Lower lobe of right lung (tissue), 2 donors: ENCODE measurements around the gene SWT1. TPM values are rescaled to one million over a fixed set of nuclear protein-coding genes. Genes with fewer than 3 reads are reported as not detected.

ENCODE experiments used
- ATAC-seq, 2 donors: fragments of 200-7000 bp; cut with Tn5 transposase; one replicate each; pipeline ENCODE4 v1.9.1; 2020 to 2022; ENCODE audit warnings: mild to moderate bottlenecking in 2 of 2, moderate library complexity in 2 of 2
- DNase-seq: peaks from one replicate; pipeline ENCODE4 v3.0.0-alpha.2; 2020
- H3K27ac ChIP-seq: fragments of 200-600 bp; one replicate; pipeline ENCODE4 v1.8.0; 2022
- H3K27me3 ChIP-seq: fragments of 200-600 bp; one replicate; pipeline ENCODE4 v1.8.0; 2022; ENCODE audit warnings: low read depth
- H3K36me3 ChIP-seq: fragments of 200-600 bp; one replicate; pipeline ENCODE4 v1.8.0; 2022; ENCODE audit warnings: mild to moderate bottlenecking
- H3K4me1 ChIP-seq: fragments of 200-600 bp; one replicate; pipeline ENCODE4 v1.8.0; 2022
- H3K4me3 ChIP-seq: fragments of 200-600 bp; one replicate; pipeline ENCODE4 v1.8.0; 2022; ENCODE audit warnings: mild to moderate bottlenecking
- H3K9me3 ChIP-seq: fragments of 200-600 bp; one replicate; pipeline ENCODE4 v1.8.0; 2022
- CTCF ChIP-seq: fragments of 200-600 bp; IDR thresholded peaks from one replicate; pipeline ENCODE4 v1.8.0; 2022; ENCODE audit warnings: antibody characterized with exemption, mild to moderate bottlenecking
- intact Hi-C: fragments of 100-400 bp; cut with DNase I; formaldehyde crosslinking; loops from one replicate; pipeline ENCODE4 v1.11.0; 2022
- total RNA-seq: library from RNA; stranded (reverse); fragmentation: NEBNext Ultra II Directional; extraction: Animal tissue kit (Norgen Biotek cat#: 25700); gene quantifications from one replicate; pipeline ENCODE4 v1.2.1, GENCODE V29; 2021
- donor health status: DM: no; HTN: yes; CAD: no; lungs with severe emphysema.

The SWT1 gene
- total RNA-seq, 1 donor from 2014 or later, result 7.4 TPM

- intact Hi-C loops, result no loop called here
Observed at GRCh38 chr1:185151215-185151614, 5.8 kb upstream of the SWT1 start.

GRCh38 chr1:185152187-185152767, 4.7 kb upstream of the SWT1 start:
- TF ChIP-seq CTCF, result no peak
- H3K9me3 ChIP-seq, result no peaks in the 10 kb centered on the region
- no peak overlapping the region for H3K27ac ChIP-seq
- no peak overlapping the region for H3K4me3 ChIP-seq
- intact Hi-C loops, result no loop called here
- peaks cover 37% of the 10 kb centered on the region for H3K36me3 ChIP-seq
- peaks cover 33% of the 10 kb centered on the region for H3K4me1 ChIP-seq
- ATAC-seq (no peak), DNase-seq (no peak)
- no peaks in the 10 kb centered on the region for H3K27me3 ChIP-seq

More at GRCh38 chr1:185151215-185151614, 5.8 kb upstream of the SWT1 start:
- no peaks in the 10 kb centered on the region for H3K9me3 ChIP-seq
- no peak for ATAC-seq
- no peak for DNase-seq
- no peak overlapping the region for H3K4me3 ChIP-seq
- H3K4me1 ChIP-seq, result peaks cover 33% of the 10 kb centered on the region
- no peaks in the 10 kb centered on the region for H3K27me3 ChIP-seq
- H3K27ac ChIP-seq, result no peak overlapping the region
- H3K36me3 ChIP-seq, result peaks cover 48% of the 10 kb centered on the region
- TF ChIP-seq CTCF, result no peak

- peak overlapping the region; percentile 99 for H3K27ac ChIP-seq
- intact Hi-C loops, result no loop called here
Observed at GRCh38 chr1:185154912-185155513, 2.0 kb upstream of the SWT1 start.

GRCh38 chr1:185155600-185156287, 1.2 kb upstream of the SWT1 start:
- peaks cover 44% of the 10 kb centered on the region for H3K4me1 ChIP-seq
- ATAC-seq (no peak), DNase-seq (no peak)

More at GRCh38 chr1:185154912-185155513, 2.0 kb upstream of the SWT1 start:
- peaks cover 10% of the 10 kb centered on the region for H3K36me3 ChIP-seq
- H3K4me3 ChIP-seq, result peak overlapping the region; percentile 87
- no peak for DNase-seq
- ATAC-seq, result no peak
- H3K4me1 ChIP-seq, result peaks cover 44% of the 10 kb centered on the region
- H3K27me3 ChIP-seq, result no peaks in the 10 kb centered on the region
- no peak for TF ChIP-seq CTCF
- no peaks in the 10 kb centered on the region for H3K9me3 ChIP-seq

More at GRCh38 chr1:185155600-185156287, 1.2 kb upstream of the SWT1 start:
- Histone ChIP-seq H3K36me3 (peaks cover 2% of the 10 kb centered on the region), H3K4me3 (peak overlapping the region; percentile 87), H3K27ac (peak overlapping the region; percentile 99), H3K9me3 (no peaks in the 10 kb centered on the region), H3K27me3 (no peaks in the 10 kb centered on the region)
- intact Hi-C loops, result no loop called here
- TF ChIP-seq CTCF, result no peak
